Bronchial epithelial cell (primary cell): ENCODE results near the gene MYBPC3. TPM values are rescaled to one million over a fixed set of nuclear protein-coding genes. Genes with fewer than 3 reads are reported as not detected.
A peak's percentile ranks its signal among the peaks of the same experiment; 100 is the strongest.

Source experiments
- DNase-seq: peaks from one replicate; pipeline ENCODE4 v3.0.0-alpha.2; 2010; ENCODE audit warnings: low read depth
- FAIRE-seq: peaks from 2 replicates; lab custom pipeline; 2011; peaks lifted over from hg19 to GRCh38; lab: Jason Lieb, UNC
- H3K27me3 ChIP-seq: 2 replicates; pipeline ENCODE4 v1.5.1; 2011; ENCODE audit warnings: low read length; ENCODE audit not compliant: control insufficient read depth, insufficient read depth
- H3K36me3 ChIP-seq: 2 replicates; pipeline ENCODE4 v1.5.1; 2011; ENCODE audit warnings: low read length; ENCODE audit not compliant: control insufficient read depth, insufficient read depth
- H3K4me3 ChIP-seq: 2 replicates; pipeline ENCODE4 v1.5.1; 2011; ENCODE audit warnings: mild to moderate bottlenecking, low read depth, low read length, control low read depth
- CTCF ChIP-seq: IDR thresholded peaks from 2 replicates; pipeline ENCODE4 v1.5.1; 2011; ENCODE audit warnings: mild to moderate bottlenecking, moderate library complexity, low read length, control low read depth, inconsistent platforms; ENCODE audit not compliant: insufficient read depth, severe bottlenecking
- total RNA-seq: library from RNA; depleted of rRNA; stranded (reverse); fragments of >200 nt; gene quantifications from 2 replicates; pipeline ENCODE4 v1.2.1, GENCODE V29; 2014

Gene MYBPC3
- total RNA-seq, 1 donor from 2014 or later: under 0.01 TPM

GRCh38 chr11:47388697-47389576 is 36.4 kb upstream of the MYBPC3 start:
- DNase-seq (peak; percentile 68), FAIRE-seq (no peak)
- TF ChIP-seq CTCF: no peak
- no peaks in the 10 kb centered on the region for H3K36me3 ChIP-seq
- H3K27me3 ChIP-seq: no peaks in the 10 kb centered on the region
- no peak overlapping the region for H3K4me3 ChIP-seq

GRCh38 chr11:47387944-47388696 is 35.6 kb upstream of the MYBPC3 start:
- no peak for FAIRE-seq
- DNase-seq: no peak

GRCh38 chr11:47384498-47384897 is 32.0 kb upstream of the MYBPC3 start:
- H3K36me3 ChIP-seq: no peaks in the 10 kb centered on the region
- H3K4me3 ChIP-seq: no peak overlapping the region
- FAIRE-seq: no peak
- no peaks in the 10 kb centered on the region for H3K27me3 ChIP-seq
- no peak for TF ChIP-seq CTCF
- no peak for DNase-seq

More at GRCh38 chr11:47387944-47388696, 35.6 kb upstream of the MYBPC3 start:
- Histone ChIP-seq H3K4me3 (no peak overlapping the region), H3K36me3 (no peaks in the 10 kb centered on the region), H3K27me3 (no peaks in the 10 kb centered on the region)
- TF ChIP-seq CTCF: no peak

GRCh38 chr11:47383071-47383470 is 30.6 kb upstream of the MYBPC3 start:
- Histone ChIP-seq H3K27me3 (no peaks in the 10 kb centered on the region), H3K4me3 (no peak overlapping the region), H3K36me3 (no peaks in the 10 kb centered on the region)
- FAIRE-seq: no peak
- TF ChIP-seq CTCF: no peak
- no peak for DNase-seq

GRCh38 chr11:47380078-47380477 is 27.6 kb upstream of the MYBPC3 start:
- H3K4me3 ChIP-seq: no peak overlapping the region
- H3K36me3 ChIP-seq: no peaks in the 10 kb centered on the region
- no peak for TF ChIP-seq CTCF
- no peak for DNase-seq
- no peak for FAIRE-seq
- H3K27me3 ChIP-seq: no peaks in the 10 kb centered on the region
